ENCODE measurements around the gene TMEM235.

Gene TMEM235

DNA sequence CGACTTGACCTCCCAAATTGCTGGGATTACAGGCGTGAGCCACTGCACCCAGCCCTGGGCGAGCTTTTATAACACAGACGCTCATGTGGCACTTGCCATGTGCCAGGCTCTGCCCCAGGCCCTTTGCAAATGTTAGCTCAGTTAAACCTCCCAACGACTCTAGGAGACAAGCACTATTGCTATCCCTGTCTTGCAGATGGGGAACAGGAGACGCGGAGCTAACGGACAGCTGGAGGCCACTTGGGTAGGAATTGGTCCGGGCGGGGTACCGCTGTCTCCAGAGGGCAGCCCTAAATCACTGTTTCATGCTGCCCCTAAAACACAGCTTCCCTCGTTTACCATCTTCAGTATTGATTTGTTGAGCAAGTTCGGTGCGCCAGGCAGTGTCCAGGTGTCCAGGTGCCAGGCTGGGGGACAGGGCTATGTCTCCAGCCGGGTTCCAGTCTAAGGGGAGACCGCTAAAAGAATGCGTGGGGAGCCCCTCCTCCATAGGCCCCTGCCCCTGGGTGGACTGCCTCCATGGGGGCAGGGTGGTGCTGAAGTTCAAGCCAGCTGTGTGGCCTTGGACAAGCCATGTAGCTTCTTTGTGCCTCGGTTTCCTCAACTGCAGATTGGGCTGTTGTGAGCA is 23.7 kb downstream of the TMEM235 start:
- DNase-seq (ENCODE audit: low spot score), result no peak

DNA sequence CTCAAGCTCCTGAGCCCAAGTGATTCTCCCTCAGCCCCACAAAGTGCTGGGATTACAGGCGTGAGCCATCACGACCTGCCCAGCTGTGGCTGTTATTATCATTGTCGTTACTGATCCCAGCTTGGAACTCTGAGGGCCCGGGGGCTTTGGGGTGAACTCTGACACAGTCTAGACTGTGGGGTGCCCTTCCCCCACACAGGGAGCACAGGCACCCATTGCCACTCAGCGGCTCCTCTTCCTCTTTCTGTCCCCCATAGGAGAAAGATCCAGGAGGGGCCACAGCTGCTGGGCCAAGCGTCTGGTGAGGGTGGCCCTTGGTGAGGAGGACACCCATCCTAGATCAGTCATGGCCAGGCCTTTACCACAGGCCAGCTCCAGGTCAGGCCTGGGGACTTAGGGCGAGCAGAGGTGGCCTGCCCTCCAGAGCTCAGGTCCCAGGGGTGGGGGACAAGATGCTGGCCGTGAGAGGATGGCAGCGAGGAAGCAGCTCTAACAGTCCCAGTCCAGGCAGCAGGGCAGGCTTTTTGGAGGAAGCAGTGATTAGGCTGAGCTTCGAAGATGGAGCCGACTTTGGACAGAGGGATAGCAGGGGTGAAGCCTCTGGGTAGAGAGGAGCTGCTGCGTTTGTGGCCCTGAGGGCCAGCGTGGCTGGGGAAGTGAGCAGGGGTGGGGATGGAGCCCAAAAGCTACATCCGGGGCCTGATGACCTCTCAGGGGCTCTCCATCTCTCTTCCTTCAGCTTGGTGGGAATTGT is 24.7 kb downstream of the TMEM235 start:
- DNase-seq (ENCODE audit: low spot score), result no peak

DNA sequence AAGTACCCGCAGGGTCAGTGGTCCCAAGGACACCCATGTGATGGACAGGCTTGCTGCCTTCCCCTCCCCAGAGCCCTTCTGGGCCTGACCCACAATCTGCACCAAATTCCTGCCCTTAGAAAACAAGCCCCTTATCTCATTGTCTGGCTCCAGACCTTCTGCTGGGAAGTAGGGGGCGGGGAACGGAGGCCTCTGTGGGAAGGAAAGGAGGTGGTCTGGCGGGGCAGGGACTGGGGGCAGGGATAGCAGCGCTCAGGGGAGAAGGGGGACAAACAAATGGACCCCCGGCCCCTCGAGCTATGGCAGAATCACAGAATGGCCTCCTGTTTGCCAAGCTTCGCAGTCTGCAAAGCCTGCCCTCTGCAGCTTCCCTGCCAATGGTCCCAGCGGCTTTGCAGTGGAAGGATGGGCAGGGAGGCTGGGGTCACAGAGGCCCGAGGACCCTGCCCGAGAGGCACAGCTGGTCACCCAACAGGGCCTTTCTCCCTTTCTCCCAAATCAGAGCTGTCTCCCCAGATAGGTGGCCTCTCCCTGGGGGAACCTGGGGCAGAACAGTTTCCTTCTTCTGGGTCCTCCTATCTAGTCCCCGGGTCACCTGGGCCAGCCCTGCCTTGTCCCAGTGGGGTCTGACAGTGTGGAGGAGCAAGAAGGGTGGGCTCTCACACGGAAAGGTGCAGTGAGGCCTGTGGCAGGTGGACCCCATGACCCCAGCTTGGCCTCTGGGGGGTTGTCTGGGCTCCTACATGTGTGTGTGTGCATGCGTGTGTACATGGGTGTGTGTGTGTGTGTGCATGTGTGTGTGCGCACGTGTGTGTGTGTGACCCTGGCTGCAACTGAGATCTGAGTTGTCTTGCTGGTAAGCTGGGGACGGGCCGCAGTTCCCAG is 25.5 kb downstream of the TMEM235 start:
- no peak for DNase-seq (ENCODE audit: low spot score)

GRCh38 chr17:78257810-78258322 is 26.4 kb downstream of the TMEM235 start:
- DNase-seq (ENCODE audit: low spot score), result no peak

GRCh38 chr17:78258323-78259191 is 27.1 kb downstream of the TMEM235 start:
- no peak for DNase-seq (ENCODE audit: low spot score)

DNA sequence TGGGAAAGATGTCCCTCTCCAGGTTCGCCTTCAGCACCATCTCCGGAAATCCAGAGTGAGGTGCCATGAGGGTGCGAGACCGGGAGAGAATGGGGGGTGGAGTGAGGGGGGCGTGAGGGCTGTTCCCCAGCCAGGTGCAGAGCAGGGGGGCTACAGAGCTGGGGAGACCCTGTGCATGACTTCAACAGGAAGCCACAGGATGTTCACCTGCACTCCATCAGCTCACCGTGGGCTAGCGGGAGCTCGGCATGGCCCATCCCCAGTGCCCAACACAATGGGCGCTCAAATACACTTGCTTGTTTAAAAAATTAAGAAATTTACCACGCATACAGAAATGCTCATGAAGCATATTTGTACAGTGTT is 27.7 kb downstream of the TMEM235 start:
- no peak for DNase-seq (ENCODE audit: low spot score)

GRCh38 chr17:78263063-78263735 is 31.8 kb downstream of the TMEM235 start:
- no peak for DNase-seq (ENCODE audit: low spot score)

GRCh38 chr17:78263736-78264340 is 32.4 kb downstream of the TMEM235 start:
- DNase-seq (ENCODE audit: low spot score), result no peak

- DNase-seq (ENCODE audit: low spot score), result no peak
These were observed 33.2 kb downstream of the TMEM235 start for GRCh38 chr17:78264590-78264989.

GRCh38 chr17:78265121-78265520 is 33.7 kb downstream of the TMEM235 start:
- DNase-seq (ENCODE audit: low spot score), result no peak

- DNase-seq (ENCODE audit: low spot score), result no peak
These were observed 34.8 kb downstream of the TMEM235 start for GRCh38 chr17:78266231-78266631.

DNA sequence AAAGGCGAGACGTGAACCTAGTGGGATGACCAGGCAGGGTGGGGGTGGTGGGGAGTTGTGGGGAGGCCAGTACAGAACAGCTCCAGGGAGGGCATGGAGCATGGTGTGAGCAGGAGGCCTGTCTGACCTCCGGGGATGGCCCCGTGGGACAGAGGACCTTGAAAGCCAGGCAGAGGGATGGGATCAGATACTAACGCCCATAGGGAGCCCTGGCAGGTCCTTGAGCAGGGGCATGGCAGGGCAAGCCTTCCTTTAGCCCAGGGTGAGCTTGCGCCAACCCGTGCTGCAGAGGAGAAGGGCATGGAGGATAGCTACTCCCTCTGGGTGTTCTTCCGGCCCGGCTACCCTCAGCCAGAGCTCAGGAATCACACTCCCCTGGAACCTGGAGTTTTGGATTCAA is 35.3 kb downstream of the TMEM235 start:
- no peak for DNase-seq (ENCODE audit: low spot score)

GRCh38 chr17:78267253-78268073 is 36.0 kb downstream of the TMEM235 start:
- no peak for DNase-seq (ENCODE audit: low spot score)

DNA sequence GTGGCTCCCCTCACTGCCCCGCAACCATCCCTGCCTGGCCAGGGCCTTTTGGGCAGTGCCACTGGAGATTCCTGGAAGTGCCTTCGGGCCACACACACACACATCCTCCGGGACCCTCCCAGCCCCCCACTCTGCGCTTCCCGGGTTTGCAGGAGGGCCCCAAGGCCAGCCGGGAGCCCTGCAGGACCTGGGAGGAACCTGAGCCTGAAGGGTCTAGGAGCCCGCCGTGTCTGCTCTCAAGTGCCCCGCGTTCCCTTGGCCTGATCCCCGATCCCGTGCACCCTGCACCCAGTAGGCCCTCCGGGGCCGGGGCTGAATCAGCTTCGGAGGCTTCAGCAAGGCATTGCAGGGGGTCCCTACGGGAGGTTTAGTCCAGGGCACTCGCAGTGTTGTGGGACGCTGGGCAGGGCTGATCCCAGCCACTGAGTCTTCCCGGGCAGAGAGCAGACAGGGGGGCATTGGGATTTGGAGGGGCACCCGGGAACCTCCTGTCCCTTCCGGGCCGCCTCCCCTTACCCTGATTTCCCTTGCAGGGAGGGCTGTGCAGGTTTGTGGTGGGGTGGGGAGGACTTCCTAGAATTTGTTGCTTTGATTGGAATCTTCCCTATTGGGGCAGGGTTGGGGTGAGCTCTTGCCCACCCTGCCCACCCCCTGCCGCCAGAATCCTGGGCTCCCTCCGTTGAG is 36.9 kb downstream of the TMEM235 start:
- no peak for DNase-seq (ENCODE audit: low spot score)

DNA sequence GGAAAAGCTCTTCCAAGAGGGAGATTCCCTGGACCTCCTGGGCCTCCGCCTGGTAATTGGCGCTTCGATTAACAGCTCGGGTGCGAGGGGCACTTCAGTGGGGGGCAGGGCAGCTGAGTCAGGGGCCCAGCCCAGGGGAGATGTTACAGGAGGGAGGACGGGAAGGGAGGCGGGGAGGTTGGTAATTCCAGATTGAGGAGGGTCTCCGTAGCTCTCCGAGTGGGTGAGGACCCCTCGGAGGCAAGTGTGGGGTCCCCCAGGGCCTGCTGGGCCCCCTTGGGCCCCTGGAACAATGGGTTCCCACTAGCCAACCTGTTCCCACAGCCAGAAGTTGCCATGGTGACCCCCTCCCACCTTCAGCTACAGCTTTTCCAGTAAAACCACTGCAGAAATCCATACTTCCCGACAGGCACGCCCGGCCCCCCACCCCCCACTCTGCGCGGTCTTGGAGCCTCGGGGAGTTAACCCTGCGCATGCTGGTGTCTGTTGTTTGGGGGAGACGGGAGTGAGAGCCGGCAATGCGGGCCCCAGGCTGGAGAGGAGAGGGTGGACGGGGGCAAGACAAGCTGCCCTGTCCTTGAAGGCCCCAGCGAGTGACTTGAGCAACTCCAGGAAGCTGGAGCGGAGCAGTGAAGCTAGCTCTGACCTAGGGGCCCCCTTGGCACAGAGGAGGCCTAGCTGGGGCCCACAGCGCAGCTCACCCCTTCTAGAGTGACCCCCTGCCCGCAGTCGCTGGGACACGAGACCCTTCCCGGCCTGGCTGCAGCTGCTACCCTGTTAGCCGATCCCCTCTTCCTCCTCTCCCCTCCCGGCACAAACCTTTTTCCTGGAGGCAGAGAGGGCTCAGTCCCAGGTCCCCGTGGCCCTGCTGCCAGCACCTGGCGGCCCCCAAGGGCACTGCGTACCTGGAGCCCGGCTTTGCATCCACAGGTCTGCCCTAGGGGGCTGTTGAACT is 37.8 kb downstream of the TMEM235 start:
- DNase-seq (ENCODE audit: low spot score), result no peak

GRCh38 chr17:78269955-78270381 is 38.5 kb downstream of the TMEM235 start:
- DNase-seq (ENCODE audit: low spot score), result no peak

- DNase-seq (ENCODE audit: low spot score), result no peak
These were observed 40.2 kb downstream of the TMEM235 start for GRCh38 chr17:78271419-78272170.

Data from GM03348 (cell line).